ENCODE data around the gene TWF2.

DNA sequence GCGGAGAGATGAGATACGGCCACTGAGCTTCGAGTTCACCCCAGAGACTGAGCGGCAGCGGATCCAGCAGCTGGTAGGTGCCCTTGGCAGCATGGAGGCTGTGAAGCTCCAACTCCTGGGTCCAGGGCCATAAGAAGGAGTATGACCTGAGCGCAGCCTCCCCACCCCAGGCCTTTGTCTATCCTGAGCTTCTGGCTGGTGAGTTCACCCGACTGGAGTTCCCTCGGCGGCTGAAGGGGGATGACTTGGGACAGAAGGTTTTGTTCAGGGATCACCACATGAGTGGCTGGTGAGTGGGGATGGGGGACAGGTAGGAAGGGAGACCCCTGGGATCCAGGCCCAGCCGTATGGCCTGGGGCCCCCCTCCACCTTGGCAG is 9.2 kb upstream of the TWF2 start:
- TF ChIP-seq, protein P1, sequence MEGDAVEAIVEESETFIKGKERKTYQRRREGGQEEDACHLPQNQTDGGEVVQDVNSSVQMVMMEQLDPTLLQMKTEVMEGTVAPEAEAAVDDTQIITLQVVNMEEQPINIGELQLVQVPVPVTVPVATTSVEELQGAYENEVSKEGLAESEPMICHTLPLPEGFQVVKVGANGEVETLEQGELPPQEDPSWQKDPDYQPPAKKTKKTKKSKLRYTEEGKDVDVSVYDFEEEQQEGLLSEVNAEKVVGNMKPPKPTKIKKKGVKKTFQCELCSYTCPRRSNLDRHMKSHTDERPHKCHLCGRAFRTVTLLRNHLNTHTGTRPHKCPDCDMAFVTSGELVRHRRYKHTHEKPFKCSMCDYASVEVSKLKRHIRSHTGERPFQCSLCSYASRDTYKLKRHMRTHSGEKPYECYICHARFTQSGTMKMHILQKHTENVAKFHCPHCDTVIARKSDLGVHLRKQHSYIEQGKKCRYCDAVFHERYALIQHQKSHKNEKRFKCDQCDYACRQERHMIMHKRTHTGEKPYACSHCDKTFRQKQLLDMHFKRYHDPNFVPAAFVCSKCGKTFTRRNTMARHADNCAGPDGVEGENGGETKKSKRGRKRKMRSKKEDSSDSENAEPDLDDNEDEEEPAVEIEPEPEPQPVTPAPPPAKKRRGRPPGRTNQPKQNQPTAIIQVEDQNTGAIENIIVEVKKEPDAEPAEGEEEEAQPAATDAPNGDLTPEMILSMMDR (IDR thresholded peaks at IDR 0.05; ENCODE audit: low read depth, low read length), result no peak
- no peak for TF ChIP-seq POLR2A (IDR thresholded peaks at IDR 0.05; ENCODE audit: extremely low read depth, insufficient read length)
- TF ChIP-seq, protein P2, sequence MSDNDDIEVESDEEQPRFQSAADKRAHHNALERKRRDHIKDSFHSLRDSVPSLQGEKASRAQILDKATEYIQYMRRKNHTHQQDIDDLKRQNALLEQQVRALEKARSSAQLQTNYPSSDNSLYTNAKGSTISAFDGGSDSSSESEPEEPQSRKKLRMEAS (IDR thresholded peaks at IDR 0.05; ENCODE audit: low read depth, low read length), result no peak

Measured in NB4 (cell line).